ENCODE data around the gene PTGR1.
"Not testable (repeated sequence)": the region's sequence is repeated elsewhere in the genome, so short reads cannot be mapped to it uniquely, and the experiment has no call there.

The PTGR1 gene

DNA sequence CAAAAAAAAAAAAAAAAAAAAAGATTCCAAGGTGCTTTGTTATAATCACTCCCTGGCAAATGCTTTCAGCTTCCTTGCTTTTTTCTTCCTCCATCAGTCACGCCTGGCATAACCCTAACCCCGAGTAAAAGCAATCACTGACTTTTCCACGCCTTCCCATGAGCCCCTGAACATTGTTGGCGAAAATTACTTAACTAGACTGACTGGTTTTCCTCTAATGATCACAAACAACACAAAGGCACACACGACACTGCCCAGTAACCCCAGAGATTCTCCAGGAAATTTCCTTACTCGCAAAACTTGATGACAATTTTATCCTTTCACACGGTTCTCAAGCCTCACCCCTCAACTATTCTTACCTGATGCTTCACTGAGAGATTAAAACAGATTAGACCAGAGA, 11.4 kb upstream of the PTGR1 start:
- DNase-seq, result no peak

DNA sequence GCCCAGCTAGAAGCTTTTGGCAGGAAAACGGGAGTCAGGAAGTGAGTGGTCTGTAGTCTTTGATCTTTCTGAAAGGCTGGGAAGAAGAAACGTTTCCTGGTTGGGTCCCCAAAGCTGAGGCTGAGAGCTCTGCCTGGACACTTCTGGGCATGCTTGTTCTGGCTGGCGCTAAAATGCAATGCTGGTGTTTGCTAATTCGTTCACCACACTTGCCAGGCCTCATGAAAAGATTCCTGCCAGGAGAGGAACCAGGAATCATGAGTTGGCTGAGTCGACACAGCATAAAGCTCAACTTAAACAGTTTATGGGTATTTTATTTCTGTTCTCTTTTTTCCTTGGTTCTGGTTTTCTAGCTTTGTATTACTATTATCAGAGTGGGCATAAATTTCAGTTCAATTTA, 10.7 kb upstream of the PTGR1 start:
- no peak for DNase-seq

DNA sequence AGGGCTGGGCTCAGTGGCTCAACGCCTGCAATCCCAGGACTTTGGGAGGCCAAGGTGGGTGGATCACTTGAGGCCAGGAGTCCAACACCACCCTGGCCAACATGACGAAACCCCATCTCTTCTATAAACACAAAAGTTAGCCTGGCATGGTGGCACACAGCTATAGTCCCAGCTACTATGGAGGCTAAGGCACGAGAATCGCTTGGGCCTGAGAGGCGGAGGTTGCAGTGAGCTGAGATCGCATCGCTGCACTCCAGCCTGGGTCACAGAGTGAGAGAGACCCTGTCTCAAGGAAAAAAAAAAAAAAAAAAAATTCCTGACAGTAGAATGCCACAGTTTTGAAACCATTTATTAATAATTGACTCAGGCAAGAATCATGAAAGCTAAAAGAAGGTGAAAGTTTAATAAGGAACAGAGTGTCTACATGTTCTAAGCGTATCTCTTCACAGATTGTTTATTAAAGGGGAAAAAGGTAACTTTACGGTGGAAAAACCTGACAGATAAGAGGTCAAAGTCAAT, 5.7 kb upstream of the PTGR1 start:
- no peak for DNase-seq

DNA sequence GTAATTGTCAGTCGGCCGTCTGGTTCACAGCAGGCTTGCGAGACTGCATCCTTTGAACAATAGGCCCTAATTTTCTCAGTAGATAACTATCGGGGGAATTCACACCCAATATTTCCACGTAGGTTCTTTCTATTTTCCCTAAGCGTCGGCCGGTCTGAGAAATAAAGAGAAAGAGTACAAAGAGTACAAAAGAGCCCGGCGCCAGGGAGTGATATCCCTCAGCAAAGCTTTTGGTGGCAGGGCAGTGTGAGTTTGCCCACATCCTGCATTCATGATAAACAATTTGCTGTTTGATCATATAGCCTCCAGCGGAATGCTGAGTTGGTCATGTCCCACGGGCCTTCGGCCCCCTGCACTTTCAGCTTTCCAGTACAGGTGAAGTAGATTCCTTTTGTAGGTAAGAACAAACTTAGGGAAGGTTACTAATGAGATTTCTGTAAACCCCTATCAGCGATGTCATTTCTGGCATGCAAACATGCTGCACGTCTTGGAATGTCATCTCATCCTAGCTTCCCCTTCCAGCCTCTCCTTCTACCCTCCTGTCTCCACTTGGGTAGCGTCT, 4.7 kb upstream of the PTGR1 start:
- no peak for DNase-seq

DNA sequence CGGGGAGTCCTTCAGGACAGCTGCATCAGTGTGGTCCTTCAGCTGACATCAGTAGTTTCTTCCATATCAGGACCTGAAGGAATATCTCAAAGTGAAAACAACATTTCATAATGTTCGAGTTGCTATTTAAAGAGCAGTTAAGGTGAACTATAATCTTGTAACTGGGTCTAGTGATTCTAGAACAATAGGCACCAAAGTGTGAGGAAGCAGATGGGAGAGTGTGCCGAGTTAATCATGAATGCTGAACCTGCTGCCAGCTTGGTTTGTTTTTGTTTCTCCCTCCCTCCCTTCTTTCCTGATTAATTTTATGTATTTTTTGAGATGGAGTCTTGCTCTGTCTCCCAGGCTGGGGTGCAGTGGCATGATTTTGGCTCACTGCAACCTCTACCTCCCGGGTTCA, 3.6 kb upstream of the PTGR1 start:
- no peak for DNase-seq

DNA sequence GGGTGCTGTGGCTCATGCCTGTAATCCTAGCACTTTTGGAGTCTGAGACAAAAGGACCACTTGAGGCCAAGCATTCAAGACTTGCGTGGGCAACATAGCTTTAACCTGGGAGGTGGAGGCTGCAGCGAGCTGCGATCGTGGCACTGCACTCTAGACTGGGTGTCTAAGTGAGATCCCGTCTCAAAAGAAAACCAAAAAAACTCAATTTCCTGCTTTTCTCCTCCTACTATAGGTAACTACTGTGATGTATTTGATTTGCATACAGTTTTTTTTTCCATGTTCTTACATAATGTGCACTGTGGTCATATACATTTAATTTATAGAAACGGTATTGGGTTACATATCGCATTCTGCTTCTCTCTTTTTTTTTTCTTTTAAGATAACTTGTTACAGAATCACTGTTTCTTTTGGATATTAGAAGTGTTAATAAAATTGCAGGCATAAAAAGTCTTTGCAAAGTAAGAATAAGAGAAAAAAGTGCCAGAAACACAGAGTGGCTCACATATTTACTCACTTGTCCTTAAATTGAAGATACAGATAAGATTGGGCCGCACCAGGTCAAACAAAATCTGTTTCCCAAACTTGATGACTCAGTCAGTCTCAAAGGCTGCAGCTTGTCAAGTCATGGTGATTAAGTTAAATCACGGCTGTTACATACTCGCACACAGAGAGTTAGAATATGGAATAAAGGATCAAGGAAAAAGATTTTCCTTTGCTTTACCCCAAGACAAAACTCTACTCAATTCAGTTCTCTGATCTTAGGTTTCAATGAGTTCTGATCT, 2.0 kb upstream of the PTGR1 start:
- DNase-seq, result no peak

DNA sequence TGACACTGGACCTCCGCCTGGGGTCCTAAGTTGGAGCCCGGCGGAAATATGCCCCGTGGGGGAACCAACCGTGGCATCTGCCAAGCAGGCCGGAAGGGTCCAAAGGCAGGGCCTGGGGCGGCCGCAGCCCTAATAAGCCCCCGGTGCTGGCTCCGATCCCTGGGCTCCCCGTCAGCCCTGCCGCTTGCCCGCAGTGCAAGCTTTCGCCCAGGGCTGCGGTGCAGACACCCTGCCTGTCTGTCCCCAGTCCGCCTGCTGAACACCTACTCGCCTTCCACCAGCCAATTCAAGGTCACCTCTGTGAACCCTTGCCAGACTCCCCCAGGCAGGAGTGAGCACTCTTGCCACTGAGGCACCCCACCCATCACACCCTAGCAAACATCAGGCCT, 502 bp upstream of the PTGR1 start:
- no peak for DNase-seq

DNA sequence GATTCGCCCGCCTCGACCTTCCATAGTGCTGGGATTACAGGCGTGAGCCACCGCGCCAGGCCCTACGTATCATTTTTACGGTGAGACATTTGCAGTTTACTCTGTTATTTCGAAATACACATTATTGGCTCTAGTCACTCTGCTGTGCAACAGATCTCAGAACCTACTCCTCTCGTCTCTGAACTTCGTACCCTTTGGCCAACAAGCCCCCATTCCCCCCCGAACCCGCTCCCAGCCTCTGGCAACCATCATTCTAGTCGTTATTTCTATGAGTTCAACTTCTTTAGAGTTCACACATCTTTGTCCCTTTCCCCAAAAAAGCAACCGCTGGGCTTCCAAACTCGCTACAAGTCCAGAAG, 735 bp downstream of the PTGR1 start:
- no peak for DNase-seq

DNA sequence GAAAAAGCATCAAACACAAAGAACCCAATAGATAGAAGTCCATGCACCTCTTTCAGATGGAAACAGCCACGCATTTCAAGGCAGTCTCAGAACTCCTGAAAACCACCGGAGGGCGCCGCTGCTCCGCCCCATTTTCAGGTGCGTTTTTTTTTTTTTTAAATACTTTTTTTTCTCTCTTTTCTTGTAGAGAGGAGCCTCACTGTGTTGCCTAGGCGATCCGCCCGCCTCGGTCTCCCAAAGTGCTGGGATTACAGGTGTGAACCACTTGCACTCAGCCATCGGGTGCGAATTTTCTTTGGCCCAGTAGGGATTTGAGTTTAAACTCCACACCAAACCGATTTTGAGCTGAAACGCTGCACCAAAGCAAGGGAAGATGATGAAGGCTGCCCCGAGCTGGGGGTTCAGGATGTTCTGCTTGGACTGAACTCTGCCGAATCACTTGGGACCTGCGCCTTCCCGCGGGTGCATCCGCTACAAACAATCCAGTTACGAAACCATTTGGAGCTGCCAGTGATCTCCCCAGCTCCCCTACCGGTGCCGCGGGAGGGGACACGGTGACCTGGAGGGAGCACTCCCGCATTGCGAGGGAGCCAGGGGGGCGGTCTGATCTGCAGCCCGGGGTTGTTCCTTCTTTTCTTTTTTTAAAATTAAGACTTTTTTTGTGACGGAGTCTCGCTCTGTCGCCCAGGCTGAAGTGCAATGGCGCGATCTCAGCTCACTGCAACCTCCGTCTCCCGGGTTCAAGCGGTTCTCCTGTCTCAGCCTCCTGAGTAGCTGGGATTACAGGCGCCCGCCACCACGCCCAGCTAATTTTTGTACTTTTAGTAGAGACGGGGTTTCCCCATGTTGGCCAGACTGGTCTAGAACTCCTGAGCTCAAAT, 1.4 kb downstream of the PTGR1 start:
- peak; percentile 27 for DNase-seq

DNA sequence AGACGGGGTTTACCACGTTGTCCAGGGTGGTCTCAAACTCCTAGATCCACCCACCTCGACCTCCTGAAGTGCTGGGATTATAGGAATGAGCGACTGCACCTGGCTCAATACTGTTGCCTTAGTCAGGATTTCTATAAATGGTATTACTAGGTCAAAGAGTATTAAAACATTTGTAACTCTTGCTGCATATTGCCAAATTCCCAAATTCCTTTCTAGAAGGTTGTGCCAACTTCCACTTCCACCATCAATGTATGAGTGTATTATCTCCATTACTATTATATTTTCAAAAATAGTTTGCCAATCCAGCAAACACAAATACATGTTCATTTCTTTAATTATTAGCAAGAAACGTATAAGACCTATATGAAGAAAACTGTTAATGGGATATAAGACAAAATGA, 10.6 kb downstream of the PTGR1 start:
- no peak for DNase-seq

DNA sequence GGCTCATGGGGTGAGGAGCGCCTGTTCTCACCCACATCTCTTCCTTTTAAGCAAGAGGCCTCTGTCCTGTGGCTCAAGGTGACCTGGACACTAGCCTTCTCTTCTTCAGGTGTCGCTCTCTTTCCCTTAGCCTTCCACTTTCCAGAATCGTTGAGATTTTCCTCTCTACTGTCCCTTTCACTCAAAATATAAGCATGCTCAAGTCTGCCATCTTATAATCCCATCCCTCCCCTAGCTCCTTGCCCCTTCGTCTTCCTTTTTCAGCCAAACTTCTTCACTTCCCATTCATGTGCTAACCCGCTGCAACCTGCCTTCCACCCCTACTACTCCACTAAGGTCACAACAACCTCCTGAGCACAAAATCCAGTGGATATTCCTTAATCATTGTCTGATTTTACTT, 13.1 kb downstream of the PTGR1 start:
- no peak for DNase-seq

DNA sequence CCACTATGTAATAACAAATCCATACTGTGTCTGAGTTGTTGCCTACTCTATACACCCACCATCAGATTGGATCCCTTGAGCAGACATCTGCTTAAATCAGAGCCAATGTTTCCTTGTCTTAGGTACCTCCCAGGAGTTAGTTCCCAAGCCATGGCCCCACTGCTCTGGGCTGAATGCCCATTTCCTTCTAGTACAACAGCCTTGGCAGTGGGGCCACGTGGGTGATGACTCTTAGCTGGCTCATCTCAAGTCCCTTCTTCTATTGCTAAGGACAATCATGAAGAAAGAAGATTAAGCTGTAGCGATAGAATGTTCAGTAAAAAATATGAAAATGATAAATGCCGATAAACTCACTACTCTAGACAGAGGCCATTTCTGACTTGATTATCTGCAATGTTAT, 16.6 kb downstream of the PTGR1 start:
- no peak for DNase-seq

DNA sequence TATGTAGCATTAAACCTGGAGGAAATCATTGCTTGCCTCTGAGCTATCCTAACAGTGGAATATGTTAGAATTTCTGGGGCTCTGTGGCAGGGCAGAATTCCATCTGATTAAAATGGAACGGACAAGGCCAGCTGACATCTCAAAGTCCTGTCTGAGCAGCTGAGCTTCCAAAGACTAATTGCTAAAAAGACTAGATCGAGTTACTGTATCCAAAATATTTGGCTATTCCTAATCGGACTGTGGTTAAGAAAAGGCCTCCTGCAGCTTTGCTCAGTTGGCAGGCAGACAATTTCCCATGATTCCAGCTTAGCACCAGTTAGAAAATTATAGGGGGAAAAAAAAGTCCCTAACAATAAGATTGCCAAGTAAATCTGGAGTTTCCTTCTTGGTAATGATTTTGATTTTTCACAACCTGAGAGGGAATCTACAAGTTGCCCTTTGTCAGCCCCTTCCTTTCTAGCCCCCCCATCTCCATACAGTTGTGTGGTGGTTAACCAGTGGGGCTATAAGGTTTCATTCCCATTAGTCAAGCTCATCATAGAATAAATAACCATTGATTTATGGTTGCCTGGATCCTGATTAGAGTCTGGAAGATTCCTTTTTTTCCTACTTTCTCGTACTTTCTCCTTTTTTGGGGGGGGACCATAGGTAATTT, 26.4 kb downstream of the PTGR1 start:
- DNase-seq, result no peak

DNA sequence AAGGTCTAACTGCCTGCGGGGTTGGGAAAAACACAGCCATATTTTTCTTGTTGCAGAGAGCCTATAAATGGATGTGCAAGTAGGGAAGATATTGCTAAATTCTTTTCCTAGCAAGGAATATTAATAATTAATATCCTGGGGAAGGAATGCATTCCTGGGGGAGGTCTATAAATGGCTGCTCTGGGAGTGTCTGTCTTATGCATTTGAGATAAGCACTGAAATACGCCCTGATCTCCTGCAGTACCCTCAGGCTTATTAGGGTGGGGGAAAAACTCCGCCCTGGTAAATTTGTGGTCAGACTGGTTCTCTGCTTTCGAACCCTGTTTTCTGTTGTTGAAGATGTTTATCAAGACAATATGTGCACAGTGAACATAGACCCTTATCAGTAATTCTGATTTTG, 31.3 kb downstream of the PTGR1 start:
- not testable (repeated sequence) for DNase-seq

DNA sequence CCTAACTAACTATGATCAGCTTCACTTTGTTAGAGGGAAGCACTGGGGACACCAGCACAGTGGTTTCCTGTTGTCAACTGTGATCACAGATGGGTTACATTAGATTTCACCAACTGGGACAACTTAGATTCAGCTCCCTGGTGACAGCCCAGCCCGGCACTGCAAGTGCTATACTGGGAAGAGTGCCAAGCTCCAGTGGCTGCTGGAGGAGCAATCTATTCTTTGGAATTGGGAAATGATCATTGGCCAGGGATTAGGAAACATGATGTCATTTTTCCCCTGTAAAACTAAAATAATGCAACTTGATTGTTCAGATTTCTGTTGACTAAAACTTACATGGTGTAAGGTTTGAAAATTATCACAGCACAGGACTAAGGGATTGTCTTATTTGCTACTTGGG, 33.2 kb downstream of the PTGR1 start:
- DNase-seq, result no peak

DNA sequence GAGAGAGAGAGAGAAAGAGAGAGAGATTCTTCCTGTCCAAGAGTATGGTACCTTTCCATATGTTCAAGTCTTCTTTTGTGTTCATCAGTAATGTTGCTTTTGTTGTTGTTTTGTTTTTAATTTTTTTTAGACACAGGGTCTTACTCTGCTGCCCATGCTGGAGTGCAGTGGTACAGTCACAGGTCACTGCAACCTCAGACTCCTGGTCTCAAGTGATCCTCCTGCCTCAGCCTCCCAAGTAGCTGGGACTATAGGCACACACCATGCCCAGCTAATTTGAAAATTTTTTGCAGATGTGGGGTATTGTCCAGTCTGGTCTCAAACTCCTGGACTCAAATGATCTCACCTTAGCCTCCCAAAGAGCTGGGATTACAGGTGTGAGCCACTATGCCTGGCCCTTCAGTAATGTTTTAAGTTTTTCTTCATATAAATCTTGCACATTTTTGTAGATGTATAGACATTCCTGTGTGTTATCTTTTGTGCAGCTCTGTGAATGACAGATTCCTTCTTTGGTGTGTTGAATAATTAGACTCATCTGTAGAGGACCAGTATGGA, 38.2 kb downstream of the PTGR1 start:
- DNase-seq, result no peak

DNA sequence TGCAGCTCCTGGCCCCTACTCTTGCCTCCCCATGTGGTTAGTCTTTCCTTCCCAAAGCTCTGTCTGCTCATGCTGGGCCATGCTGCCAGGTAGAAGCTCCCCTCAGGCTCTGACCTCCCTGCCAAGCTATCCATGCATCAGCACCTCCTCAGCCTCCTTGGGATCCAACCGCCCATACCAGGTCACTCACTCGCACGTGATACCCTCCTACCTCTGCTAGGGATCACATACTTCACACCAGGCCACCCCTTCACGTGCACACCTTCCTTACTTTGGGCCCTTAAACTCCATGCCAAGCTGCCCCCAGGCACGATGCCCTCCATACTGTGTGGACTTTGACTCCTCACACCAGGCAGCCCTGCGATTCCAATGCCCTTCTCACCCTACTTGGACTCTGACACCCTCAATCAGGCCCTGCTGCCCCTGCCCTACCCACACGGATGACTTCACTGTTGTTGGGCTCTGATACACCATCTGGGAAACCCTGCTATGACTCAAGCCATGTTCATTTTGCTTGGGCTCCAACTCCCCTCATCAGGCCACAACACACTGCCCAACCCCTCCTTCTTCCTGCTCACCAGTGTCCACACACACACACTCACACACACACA, 40.3 kb downstream of the PTGR1 start:
- no peak for DNase-seq

DNA sequence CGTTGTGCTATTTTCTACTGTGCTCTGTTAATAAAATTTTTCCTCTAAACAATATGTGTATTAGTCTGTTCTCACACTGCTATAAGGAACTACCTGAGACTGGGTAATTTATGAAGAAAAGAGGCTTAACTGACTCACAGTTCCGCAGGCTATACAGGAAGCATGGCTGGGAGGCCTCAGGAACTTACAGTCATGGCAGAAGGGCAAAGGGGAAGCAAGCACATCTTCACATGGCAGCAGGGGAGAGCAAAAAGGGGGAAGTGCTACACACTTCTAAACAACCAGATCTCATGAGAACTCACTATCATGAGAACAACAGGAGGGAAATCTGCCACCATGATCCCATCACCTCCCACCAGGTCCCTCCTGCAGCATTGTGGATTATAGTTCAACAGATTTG, 44.0 kb downstream of the PTGR1 start:
- DNase-seq, result not testable (repeated sequence)

DNA sequence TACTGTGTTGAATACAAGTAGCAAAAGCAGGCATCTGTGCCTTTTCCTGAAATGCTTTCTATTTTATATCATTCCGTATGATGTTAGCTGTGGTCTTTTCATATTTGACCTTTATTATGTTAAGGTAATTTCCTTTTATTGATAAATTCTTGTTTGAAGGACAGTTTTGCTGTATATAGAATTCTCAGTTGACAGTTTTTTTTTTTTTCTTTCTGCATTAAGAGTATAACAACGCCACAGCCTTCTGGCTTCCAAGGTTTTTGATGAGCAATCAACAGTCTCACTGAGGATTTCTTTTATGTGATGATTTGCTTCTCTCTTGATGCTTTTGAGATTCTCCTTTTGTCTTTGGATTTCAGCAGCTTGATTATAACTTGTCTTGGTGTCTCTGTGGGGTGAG, 50.8 kb downstream of the PTGR1 start:
- no peak for DNase-seq

DNA sequence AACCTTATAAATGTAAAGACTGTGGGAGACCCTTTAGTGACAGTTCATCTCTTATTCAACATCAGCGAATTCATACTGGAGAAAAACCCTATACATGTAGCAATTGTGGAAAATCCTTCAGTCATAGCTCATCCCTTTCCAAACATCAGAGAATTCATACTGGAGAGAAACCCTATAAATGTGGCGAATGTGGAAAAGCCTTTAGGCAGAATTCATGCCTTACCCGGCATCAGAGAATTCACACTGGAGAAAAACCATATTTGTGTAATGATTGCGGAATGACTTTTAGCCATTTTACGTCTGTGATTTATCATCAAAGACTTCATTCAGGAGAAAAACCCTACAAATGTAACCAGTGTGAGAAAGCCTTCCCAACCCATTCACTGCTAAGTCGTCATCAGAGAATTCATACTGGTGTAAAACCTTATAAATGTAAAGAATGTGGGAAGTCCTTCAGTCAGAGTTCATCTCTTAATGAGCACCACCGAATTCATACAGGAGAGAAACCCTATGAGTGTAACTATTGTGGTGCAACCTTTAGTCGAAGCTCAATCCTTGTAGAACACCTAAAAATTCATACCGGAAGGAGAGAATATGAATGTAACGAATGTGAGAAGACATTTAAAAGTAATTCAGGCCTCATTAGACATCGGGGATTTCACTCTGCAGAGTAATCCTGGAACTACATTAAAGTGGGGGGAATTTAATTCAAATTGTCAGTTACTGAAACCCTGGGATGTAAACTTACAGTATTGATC, 56.8 kb downstream of the PTGR1 start:
- DNase-seq, result no peak

DNA sequence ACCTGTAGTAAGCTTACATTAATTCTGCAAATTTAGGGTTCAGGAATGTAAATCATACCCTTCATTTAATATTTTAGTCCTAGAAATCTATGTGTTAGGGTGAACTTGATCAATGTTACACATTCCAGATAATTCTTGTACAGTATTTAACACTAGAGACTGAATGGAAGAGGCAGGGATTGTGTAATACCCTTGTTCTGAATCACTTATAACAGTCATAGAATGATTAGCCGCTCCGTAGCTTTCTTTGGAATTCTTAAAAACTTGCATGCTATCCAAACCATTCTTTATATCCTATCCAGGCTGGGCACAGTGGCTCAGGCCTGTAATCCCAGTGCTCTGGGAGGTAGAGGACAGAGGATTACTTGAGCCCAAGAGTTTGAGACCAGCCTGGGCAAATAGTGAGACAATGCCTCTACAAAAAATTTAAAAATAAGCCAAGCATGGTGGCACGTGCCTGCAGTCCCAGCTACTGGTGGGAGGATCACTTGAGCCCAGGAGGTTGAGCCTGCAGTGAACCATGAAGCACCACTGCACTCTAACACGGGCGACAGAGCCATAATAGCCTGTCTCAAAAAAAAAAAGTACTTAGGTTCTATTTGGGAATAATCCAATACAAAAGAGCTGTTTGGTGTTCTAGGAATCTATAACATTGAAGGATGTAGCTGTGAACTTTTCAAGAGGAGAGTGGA, 66.2 kb downstream of the PTGR1 start:
- DNase-seq, result no peak
